GM10266 (cell line): Measurements from ENCODE around the gene ODF4.
"Not testable (repeated sequence)": the region's sequence is repeated elsewhere in the genome, so short reads cannot be mapped to it uniquely, and the experiment has no call there.

Experiments used
- DNase-seq: peaks from one replicate; pipeline ENCODE4 v3.0.0; 2012; ENCODE audit errors: extremely low spot score
- CTCF ChIP-seq: IDR thresholded peaks from 2 replicates; pipeline ENCODE4 v1.5.1; 2012; ENCODE audit warnings: mild to moderate bottlenecking, low read depth; ENCODE audit not compliant: control insufficient read depth, insufficient read depth; ENCODE audit errors: missing control alignments

Gene ODF4

GRCh38 chr17:8341456-8341855 is 1.8 kb downstream of the ODF4 start:
- DNase-seq, result no peak

GRCh38 chr17:8345052-8345690 is 5.5 kb downstream of the ODF4 start:
- no peak for DNase-seq

More at GRCh38 chr17:8341456-8341855, 1.8 kb downstream of the ODF4 start:
- TF ChIP-seq CTCF, result no peak

DNA sequence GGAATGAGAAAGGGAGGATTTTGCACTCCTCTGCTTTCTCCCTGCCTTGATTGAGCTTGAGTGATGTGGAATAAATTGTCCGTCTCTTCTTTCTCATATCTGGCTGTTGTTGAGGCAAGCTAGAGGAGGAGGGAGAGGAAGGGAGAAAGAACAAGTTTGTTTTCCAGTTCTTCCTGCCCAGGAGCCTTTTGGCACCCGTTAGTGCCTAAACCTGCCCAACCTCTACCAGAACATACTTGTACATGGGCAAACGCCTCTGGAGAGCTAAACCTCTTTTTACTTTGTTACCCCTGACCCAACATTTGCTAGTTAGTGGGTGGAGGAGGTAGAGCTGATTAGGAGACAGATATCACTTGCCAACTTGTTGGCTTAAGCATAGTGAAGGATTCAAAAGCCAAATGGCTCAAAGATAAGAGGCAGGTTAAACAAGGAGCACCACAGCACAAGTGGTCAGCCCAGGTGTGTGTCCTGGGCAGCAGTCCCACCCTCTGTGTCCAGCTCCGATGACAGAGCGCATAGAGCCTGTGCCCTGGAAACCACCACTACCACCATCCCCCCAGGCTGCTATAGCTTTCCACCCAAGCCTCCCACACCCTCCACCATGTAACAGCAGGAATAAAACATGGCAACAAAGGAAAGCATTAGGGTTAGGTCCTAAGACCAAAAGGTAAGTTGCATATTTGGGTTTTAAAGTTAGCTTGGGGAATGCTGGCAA is 6.5 kb downstream of the ODF4 start:
- TF ChIP-seq CTCF, result no peak
- no peak for DNase-seq

More at GRCh38 chr17:8345052-8345690, 5.5 kb downstream of the ODF4 start:
- TF ChIP-seq CTCF, result no peak

DNA sequence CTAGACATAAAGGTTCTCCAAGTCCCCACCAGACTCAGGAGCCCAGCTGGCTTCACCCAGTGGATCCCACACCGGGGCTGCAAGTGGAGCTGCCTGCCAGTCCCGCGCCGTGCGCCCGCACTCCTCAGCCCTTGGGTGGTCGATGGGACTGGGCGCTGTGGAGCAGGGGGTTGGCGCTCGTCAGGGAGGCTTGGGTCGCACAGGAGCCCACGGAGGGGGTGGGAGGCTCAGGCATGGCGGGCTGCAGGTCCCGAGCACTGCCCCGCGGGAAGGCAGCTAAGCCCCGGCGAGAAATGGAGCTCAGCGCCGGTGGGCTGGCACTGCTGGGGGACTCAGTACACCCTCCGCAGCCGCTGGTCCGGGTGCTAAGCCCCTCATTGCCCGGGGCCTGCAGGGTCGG is 7.4 kb downstream of the ODF4 start:
- DNase-seq, result not testable (repeated sequence)

DNA sequence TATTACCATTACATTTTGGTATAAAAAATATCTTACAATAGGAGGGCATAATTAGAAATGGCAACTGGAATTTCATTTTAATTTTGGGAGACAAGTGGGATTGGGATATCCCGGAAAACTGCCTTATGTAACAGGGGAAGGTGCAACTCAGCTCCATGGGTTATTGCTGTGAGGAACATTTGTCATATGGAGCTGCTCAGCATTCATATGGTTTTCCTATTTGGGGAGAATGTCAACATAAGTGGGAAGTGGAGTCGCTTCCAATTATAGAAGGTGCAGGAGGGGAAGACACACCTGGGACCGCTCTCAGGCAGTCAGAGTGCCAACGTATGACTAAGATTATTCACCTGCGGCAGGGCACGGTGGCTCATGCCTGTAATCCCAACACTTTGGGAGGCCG is 10.7 kb downstream of the ODF4 start:
- DNase-seq, result no peak
- no peak for TF ChIP-seq CTCF

DNA sequence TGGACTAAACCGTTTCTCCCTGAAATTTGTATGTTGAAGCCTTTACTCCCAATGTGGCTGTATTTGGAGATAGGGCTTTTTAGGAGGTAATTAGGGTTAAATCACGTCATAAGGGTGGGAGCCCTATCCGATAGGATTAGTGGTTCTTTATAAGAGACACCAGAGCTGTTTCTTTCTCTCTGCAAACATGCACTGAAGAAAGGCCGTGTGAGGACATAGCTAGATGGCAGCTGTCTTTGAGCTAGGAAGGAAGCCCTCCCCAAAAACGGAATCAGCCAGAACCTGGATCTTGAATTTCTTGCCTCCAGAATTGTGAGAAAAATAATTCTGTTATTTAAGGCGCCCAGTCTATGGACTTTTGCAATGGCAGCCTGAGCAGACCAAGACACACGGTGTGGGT is 14.1 kb downstream of the ODF4 start:
- no peak for TF ChIP-seq CTCF

DNA sequence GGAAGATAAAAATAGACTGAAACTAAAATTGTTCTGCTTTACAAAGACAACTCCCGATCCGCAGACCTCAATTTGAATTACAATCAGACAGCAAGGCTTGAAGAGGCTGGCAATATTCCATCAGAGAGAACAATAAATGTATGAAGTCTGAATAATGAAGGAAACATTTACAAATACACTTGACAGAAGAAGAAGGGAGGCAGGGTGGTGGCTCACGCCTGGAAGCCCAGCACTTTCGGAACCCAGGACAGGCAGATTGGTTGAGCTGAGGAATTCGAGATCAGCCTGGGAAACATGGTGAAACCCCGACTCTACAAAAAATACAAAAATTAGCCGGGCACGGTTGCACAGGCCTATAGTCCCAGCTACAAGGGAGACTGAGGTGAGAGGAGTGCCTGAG is 14.6 kb downstream of the ODF4 start:
- no peak for DNase-seq
- TF ChIP-seq CTCF, result no peak

More for the DNA sequence above, 14.1 kb downstream of the ODF4 start:
- DNase-seq, result no peak
